Transverse colon (tissue), 4 donors: ENCODE measurements around the gene MDFI. TPM values are rescaled to one million over a fixed set of nuclear protein-coding genes. Genes with fewer than 3 reads are reported as not detected.

Source experiments
- DNase-seq: peaks from one replicate; pipeline ENCODE4 v3.0.0-alpha.2; 2019
- H3K27ac ChIP-seq, 4 donors: fragments of 200-600 bp; sonication (generic); 2 replicates each; pipeline ENCODE4 v1.5.1; 2016 to 2018; ENCODE audit warnings: inconsistent platforms in 4 of 4
- H3K27me3 ChIP-seq: fragments of 200-600 bp; sonication (generic); 2 replicates; pipeline ENCODE4 v1.5.1; 2017; ENCODE audit warnings: inconsistent platforms
- H3K36me3 ChIP-seq, 4 donors: fragments of 200-600 bp; sonication (generic); 2 replicates each; pipeline ENCODE4 v1.5.1; 2017 to 2019; ENCODE audit warnings: inconsistent platforms in 4 of 4
- H3K4me1 ChIP-seq, 4 donors: fragments of 200-600 bp; sonication (generic); 2 replicates each; pipeline ENCODE4 v1.5.1; 2017 to 2020; ENCODE audit warnings: inconsistent platforms in 4 of 4
- H3K4me3 ChIP-seq, 4 donors: fragments of 200-600 bp; sonication (generic); 1 replicate in 1 of 4; 2 replicates in 3 of 4; pipeline versions ENCODE4 v1.5.1 to v1.6.1; 2017 to 2019; ENCODE audit warnings: inconsistent platforms in 4 of 4
- H3K9me3 ChIP-seq, 2 donors: fragments of 200-600 bp; sonication (generic); 2 replicates each; pipeline ENCODE4 v1.5.1; 2017 to 2019; ENCODE audit warnings: inconsistent platforms in 2 of 2
- EP300 ChIP-seq: sonication (generic); formaldehyde crosslinking; IDR thresholded peaks from one replicate; pipeline ENCODE4 v1.6.1; 2017; ENCODE audit warnings: antibody characterized with exemption, low read depth
- POLR2A ChIP-seq: fragments of 450-650 bp; IDR thresholded peaks from one replicate; pipeline ENCODE4 v1.6.1; 2016; ENCODE audit warnings: antibody characterized with exemption, mild to moderate bottlenecking, moderate library complexity
- POLR2AphosphoS5 ChIP-seq, 3 donors: sonication (generic); formaldehyde crosslinking; IDR thresholded peaks; one replicate each; pipeline ENCODE4 v1.6.1; 2016; ENCODE audit warnings: antibody characterized with exemption in 3 of 3
- WGBS, 2 donors: methylation state at CpG; one replicate each; pipeline ENCODE4 v1.1.5; 2018; ENCODE audit warnings: low coverage in 1 of 2; 5-methylcytosine and 5-hydroxymethylcytosine counted together
- in situ Hi-C, 4 donors: fragments of 200-750 bp; cut with MboI; loops; one replicate each; pipeline versions ENCODE4 v1.15.0 to v1.15.1; 2017; ENCODE audit warnings: low sequenced_read_pairs in 3 of 4, low pct_ligation_motif_present in 1 of 4, low pct_unique_long_range_greater_than_20kb in 1 of 4
- intact Hi-C: fragments of 100-400 bp; cut with DNase I; formaldehyde crosslinking; loops from one replicate; pipeline ENCODE4 v1.15.1; 2023; ENCODE audit warnings: low total_unique reads
- total RNA-seq, 4 donors: library from RNA; depleted of rRNA; stranded (reverse); fragments of >200 nt; gene quantifications; one replicate each; pipeline ENCODE4 v1.1.0, GENCODE V29; 2016
- TF ChIP-seq, protein P1 (sequence below), 5 experiments: fragments of 200-600 bp in 3 of 5; fragments of 450-650 bp in 2 of 5; sonication (generic) in 3 of 5; IDR thresholded peaks; 1 replicate in 2 of 5; 2 replicates in 3 of 5; pipeline ENCODE4 v1.5.1; 2016 to 2017; ENCODE audit warnings: antibody characterized with exemption in 5 of 5, inconsistent platforms in 3 of 5, mild to moderate bottlenecking in 2 of 5, moderate library complexity in 1 of 5

Gene MDFI
- total RNA-seq, 4 donors from 2014 or later: 2.1 to 2.2 TPM; not detected in 2

DNA sequence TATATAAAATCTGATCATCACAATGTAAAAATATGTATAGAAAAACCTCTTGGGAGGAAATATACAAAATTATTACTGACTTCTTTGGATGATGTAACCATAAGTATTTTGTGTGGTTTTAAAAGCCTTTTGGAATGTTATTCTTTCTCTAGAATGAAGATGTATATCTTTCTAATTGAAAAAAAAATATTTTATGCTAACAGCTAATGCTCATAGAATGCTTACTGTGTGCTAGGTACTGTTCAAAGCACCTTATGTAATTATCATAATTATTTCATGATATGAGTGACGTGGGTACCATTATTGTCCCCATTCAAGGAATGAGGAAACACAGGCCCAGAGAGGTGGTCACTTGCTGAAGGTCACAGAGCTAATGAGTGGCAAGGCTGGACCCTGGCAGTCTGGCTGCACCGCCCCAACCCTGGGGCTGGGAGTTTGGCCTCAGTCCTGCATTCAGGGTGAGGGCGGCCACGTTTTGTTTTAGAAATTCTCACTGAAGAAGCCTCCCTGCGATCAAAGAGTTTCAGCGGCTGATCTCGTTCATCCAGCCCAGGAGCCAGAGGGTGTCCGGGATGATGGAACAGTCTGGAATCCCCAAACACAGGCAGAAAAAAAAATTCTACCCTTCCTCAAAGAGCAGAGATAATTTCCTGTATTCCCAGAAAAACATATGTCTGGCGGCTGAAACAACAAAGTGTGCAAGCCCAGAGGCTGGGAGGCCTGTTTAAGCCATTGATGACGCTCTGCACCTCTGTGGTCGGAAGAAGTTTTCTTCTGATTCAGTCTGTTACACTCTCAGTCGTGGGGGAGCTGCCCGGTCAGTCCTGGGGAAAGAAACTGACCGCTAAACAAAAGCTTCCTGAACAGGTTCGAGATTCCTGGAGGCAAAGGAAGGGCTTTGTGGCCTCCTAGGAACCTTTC lies 59.9 kb downstream of the MDFI start:
- H3K36me3 ChIP-seq: no peaks in the 10 kb centered on the region

DNA sequence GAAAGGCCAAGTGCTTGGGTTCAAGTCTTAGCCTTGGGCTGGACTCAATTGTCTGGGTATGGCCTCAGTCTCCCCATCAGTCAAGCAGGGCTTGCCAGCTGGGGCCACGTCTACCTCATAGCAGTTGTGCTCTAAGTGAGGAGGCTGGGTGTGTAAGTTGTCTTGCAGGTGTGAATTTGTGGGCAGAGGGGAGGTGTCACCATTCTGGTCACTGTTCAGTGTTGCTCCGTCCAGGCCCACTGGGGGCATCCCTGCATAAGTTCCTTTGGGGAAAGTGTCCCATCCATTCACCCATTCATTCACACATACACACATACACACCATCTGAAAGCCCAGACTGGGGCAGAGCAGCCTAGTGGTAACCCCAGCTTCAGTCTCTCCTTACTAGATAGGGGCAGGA lies 60.8 kb downstream of the MDFI start:
- Histone ChIP-seq H3K36me3 (no peaks in the 10 kb centered on the region), H3K9me3 (no peaks in the 10 kb centered on the region), H3K27me3 (no peaks in the 10 kb centered on the region), H3K27ac (no peak overlapping the region), H3K4me1 (peaks cover 0 to 3% (median 0%) of the 10 kb centered on the region in 4 donors), H3K4me3 (no peak overlapping the region)
- in situ Hi-C loops (loop anchor here in 1 of 4 donors (25.0 kb wide), 2 partner anchors 237 to 337 kb away; no protein-coding TSS in a partner anchor), intact Hi-C loops (no loop called here)
- TF ChIP-seq, protein P1, sequence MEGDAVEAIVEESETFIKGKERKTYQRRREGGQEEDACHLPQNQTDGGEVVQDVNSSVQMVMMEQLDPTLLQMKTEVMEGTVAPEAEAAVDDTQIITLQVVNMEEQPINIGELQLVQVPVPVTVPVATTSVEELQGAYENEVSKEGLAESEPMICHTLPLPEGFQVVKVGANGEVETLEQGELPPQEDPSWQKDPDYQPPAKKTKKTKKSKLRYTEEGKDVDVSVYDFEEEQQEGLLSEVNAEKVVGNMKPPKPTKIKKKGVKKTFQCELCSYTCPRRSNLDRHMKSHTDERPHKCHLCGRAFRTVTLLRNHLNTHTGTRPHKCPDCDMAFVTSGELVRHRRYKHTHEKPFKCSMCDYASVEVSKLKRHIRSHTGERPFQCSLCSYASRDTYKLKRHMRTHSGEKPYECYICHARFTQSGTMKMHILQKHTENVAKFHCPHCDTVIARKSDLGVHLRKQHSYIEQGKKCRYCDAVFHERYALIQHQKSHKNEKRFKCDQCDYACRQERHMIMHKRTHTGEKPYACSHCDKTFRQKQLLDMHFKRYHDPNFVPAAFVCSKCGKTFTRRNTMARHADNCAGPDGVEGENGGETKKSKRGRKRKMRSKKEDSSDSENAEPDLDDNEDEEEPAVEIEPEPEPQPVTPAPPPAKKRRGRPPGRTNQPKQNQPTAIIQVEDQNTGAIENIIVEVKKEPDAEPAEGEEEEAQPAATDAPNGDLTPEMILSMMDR (IDR thresholded peaks at IDR 0.05): no peak
- TF ChIP-seq POLR2AphosphoS5 (IDR thresholded peaks at IDR 0.05): no peak
- no peak for TF ChIP-seq POLR2A
- TF ChIP-seq EP300: no peak
- no peak for DNase-seq
- 42% methylated on average over 2 of the region's 2 CpGs; no CpG with 5 or more reads in 1 of the 2 donors for WGBS, 2 donors

More for the DNA sequence above, 59.9 kb downstream of the MDFI start:
- intact Hi-C loops (no loop called here), in situ Hi-C loops (loop anchor here in 1 of 4 donors (25.0 kb wide), 2 partner anchors 236 to 336 kb away; no protein-coding TSS in a partner anchor)
- DNase-seq: no peak
- no peak overlapping the region for H3K27ac ChIP-seq
- TF ChIP-seq EP300: no peak
- TF ChIP-seq POLR2A: no peak
- no peak for TF ChIP-seq POLR2AphosphoS5 (IDR thresholded peaks at IDR 0.05)
- TF ChIP-seq, protein P1 (IDR thresholded peaks at IDR 0.05): no peak
- no peak overlapping the region for H3K4me3 ChIP-seq
- no peaks in the 10 kb centered on the region for H3K27me3 ChIP-seq
- no peaks in the 10 kb centered on the region for H3K9me3 ChIP-seq
- 79 to 86% methylated on average over 7 to 15 of the region's 15 CpGs for WGBS, 2 donors
- H3K4me1 ChIP-seq: no peaks in the 10 kb centered on the region

DNA sequence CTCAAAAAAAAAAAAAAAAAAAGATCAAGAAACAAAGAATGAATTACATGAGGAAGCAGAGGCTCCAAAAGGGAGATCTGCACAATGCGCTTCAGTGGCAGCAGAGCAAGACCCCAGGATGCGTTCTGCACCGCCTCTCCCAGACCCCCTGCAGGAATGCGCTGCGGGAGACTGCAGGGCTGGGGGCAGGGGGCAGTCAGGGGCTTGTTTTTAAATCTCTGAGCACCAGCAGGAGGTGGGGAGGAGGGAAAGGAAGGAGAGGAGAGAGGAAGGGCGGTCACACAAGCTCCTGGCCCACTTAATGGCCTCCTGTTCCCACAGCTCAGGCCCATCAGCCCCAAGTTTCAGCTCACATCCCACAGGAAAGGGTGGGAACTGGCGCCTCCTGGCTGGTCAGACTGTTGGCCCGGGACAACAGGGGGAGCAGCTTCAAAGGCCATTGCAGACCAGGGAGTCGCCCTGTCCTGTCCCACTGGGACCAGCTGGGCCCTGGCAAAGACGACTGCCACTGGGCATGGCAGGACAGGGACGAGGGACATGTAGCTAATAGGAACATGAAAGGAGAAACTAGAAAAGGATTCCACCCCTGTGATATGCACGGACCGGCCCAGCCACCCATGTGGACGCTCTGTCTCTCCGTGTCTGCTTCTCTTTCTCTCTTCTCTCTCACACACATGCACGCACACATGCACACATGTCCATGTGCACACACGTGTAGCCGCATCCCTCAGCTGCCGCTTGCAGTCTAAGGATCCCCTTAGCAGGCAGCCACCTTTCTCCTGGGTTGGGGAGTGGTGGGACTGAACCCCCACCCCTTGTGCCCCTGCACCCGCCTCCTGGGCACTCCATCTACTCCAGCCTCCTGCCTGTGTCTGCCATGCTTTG lies 62.4 kb downstream of the MDFI start:
- 85 to 95% methylated on average over 7 to 20 of the region's 20 CpGs for WGBS, 2 donors
- intact Hi-C loops: no loop called here
- in situ Hi-C loops: no loop called here

More for the DNA sequence above, 62.4 kb downstream of the MDFI start:
- Histone ChIP-seq H3K27ac (no peak overlapping the region), H3K4me1 (peaks cover 8 to 19% (median 15%) of the 10 kb centered on the region in 4 donors), H3K36me3 (no peaks in the 10 kb centered on the region), H3K27me3 (no peaks in the 10 kb centered on the region), H3K9me3 (no peaks in the 10 kb centered on the region), H3K4me3 (no peak overlapping the region)
- no peak for DNase-seq
- no peak for TF ChIP-seq EP300
- TF ChIP-seq POLR2AphosphoS5 (IDR thresholded peaks at IDR 0.05): no peak
- no peak for TF ChIP-seq POLR2A
- TF ChIP-seq, protein P1 (IDR thresholded peaks at IDR 0.05): no peak
